Mesenchymal stem cell (in vitro differentiated cells and primary cell): ENCODE measurements around the gene PTGFRN.

ENCODE experiments used
- DNase-seq: peaks from one replicate; pipeline ENCODE4 v3.0.0-alpha.2; 2013
- H2AFZ ChIP-seq: one replicate; pipeline ENCODE4 v1.6.1; 2013; ENCODE audit warnings: low read depth, mild to moderate bottlenecking, control low read depth, inconsistent platforms, low read length, moderate library complexity
- H2AK5ac ChIP-seq: 2 replicates; pipeline ENCODE4 v1.6.1; 2013; ENCODE audit warnings: low read length, moderate library complexity, mild to moderate bottlenecking, inconsistent platforms; ENCODE audit not compliant: severe bottlenecking
- H2BK120ac ChIP-seq: one replicate; pipeline ENCODE4 v1.6.1; 2013; ENCODE audit warnings: low read depth, mild to moderate bottlenecking, inconsistent platforms, low read length, moderate library complexity
- H2BK12ac ChIP-seq, 2 experiments: one replicate each; pipeline ENCODE4 v1.6.1; 2013; ENCODE audit warnings: inconsistent platforms in 2 of 2, low read length in 2 of 2, mild to moderate bottlenecking in 2 of 2, moderate library complexity in 2 of 2, control low read depth in 1 of 2
- H2BK15ac ChIP-seq: one replicate; pipeline ENCODE4 v1.6.1; 2013; ENCODE audit warnings: mild to moderate bottlenecking, low read depth, inconsistent platforms; ENCODE audit not compliant: poor library complexity, severe bottlenecking
- H2BK5ac ChIP-seq: 2 replicates; pipeline ENCODE4 v1.6.1; 2013; ENCODE audit warnings: low read depth, mild to moderate bottlenecking, low read length, control low read depth, inconsistent platforms; ENCODE audit not compliant: poor library complexity, severe bottlenecking
- H3K14ac ChIP-seq, 2 experiments: one replicate each; pipeline ENCODE4 v1.6.1; 2013; ENCODE audit warnings: inconsistent platforms in 2 of 2, low read length in 2 of 2, control low read depth in 1 of 2, mild to moderate bottlenecking in 1 of 2, moderate library complexity in 1 of 2
- H3K18ac ChIP-seq, 2 experiments: one replicate each; pipeline ENCODE4 v1.6.1; 2013; ENCODE audit warnings: inconsistent platforms in 2 of 2, low read length in 2 of 2, control low read depth in 1 of 2, low read depth in 1 of 2, mild to moderate bottlenecking in 1 of 2
- H3K23ac ChIP-seq, 2 experiments: one replicate each; pipeline ENCODE4 v1.6.1; 2013; ENCODE audit warnings: inconsistent platforms in 2 of 2, low read length in 2 of 2, mild to moderate bottlenecking in 2 of 2, moderate library complexity in 2 of 2, control low read depth in 1 of 2
- H3K27ac ChIP-seq: 2 replicates; pipeline ENCODE4 v1.5.1; 2013; ENCODE audit warnings: mild to moderate bottlenecking, moderate library complexity, low read length, control low read depth, inconsistent platforms; ENCODE audit not compliant: poor library complexity, severe bottlenecking
- H3K27me3 ChIP-seq, 2 experiments: 2 replicates each; pipeline versions ENCODE4 v1.6.1 to v1.7.0; 2013; ENCODE audit warnings: low read length in 2 of 2, mild to moderate bottlenecking in 2 of 2, moderate library complexity in 2 of 2, control low read depth in 1 of 2, inconsistent platforms in 1 of 2; ENCODE audit not compliant: control insufficient read depth in 1 of 2, insufficient read depth in 1 of 2
- H3K36me3 ChIP-seq, 2 experiments: 2 replicates each; pipeline versions ENCODE4 v1.6.1 to v1.7.0; 2013; ENCODE audit warnings: low read length in 2 of 2, control low read depth in 1 of 2, inconsistent platforms in 1 of 2, low read depth in 1 of 2, mild to moderate bottlenecking in 1 of 2; ENCODE audit not compliant: insufficient read depth in 2 of 2, control insufficient read depth in 1 of 2
- H3K4ac ChIP-seq, 2 experiments: one replicate each; pipeline ENCODE4 v1.6.1; 2013; ENCODE audit warnings: inconsistent platforms in 2 of 2, low read length in 2 of 2, mild to moderate bottlenecking in 2 of 2, moderate library complexity in 2 of 2, control low read depth in 1 of 2, low read depth in 1 of 2
- H3K4me1 ChIP-seq: 2 replicates; pipeline ENCODE4 v1.6.1; 2013; ENCODE audit warnings: low read depth, low read length, control low read depth; ENCODE audit not compliant: control insufficient read depth, insufficient read depth
- H3K4me2 ChIP-seq: 2 replicates; pipeline ENCODE4 v1.6.1; 2013; ENCODE audit warnings: low read length, mild to moderate bottlenecking, inconsistent platforms; ENCODE audit not compliant: poor library complexity, severe bottlenecking
- H3K4me3 ChIP-seq, 2 experiments: 2 replicates each; pipeline versions ENCODE4 v1.5.1 to v1.7.0; 2013; ENCODE audit warnings: low read length in 2 of 2, mild to moderate bottlenecking in 2 of 2, control low read depth in 1 of 2, low read depth in 1 of 2; ENCODE audit not compliant: insufficient read depth in 1 of 2
- H3K79me1 ChIP-seq: replicated peaks from 2 replicates; pipeline ENCODE4 v1.6.1; 2013; ENCODE audit warnings: mild to moderate bottlenecking, control low read depth, low read length, inconsistent platforms; ENCODE audit not compliant: poor library complexity, severe bottlenecking
- H3K9ac ChIP-seq: 2 replicates; pipeline ENCODE4 v1.7.0; 2013; ENCODE audit warnings: mild to moderate bottlenecking, low read length, moderate library complexity
- H3K9me3 ChIP-seq: 2 replicates; pipeline ENCODE4 v1.7.0; 2013; ENCODE audit warnings: mild to moderate bottlenecking, low read length; ENCODE audit not compliant: control insufficient read depth
- H4K8ac ChIP-seq: one replicate; pipeline ENCODE4 v1.6.1; 2013; ENCODE audit warnings: inconsistent platforms, mild to moderate bottlenecking, low read length, moderate library complexity
- H4K91ac ChIP-seq: one replicate; pipeline ENCODE4 v1.6.1; 2013; ENCODE audit warnings: mild to moderate bottlenecking, low read length, inconsistent platforms
- WGBS: methylation state at CpG from one replicate; pipeline ENCODE4 v1.1.7; 2013; ENCODE audit warnings: mixed read lengths; 5-methylcytosine and 5-hydroxymethylcytosine counted together

The PTGFRN gene

GRCh38 chr1:116957646-116958045 is 47.9 kb downstream of the PTGFRN start:
- no peak overlapping the region for H3K23ac ChIP-seq
- no peak overlapping the region for H2BK12ac ChIP-seq
- H2AFZ ChIP-seq = no peak overlapping the region
- no peaks in the 10 kb centered on the region for H3K4me1 ChIP-seq
- no peak overlapping the region for H3K4me2 ChIP-seq
- H2BK5ac ChIP-seq = no peak overlapping the region
- H3K9ac ChIP-seq = no peak overlapping the region
- WGBS = 100% methylated on average over 2 of the region's 4 CpGs
- H4K8ac ChIP-seq = no peak overlapping the region
- H3K4ac ChIP-seq = no peak overlapping the region
- no peak overlapping the region for H3K27ac ChIP-seq
- H3K4me3 ChIP-seq = no peak overlapping the region
- H3K14ac ChIP-seq = no peak overlapping the region
- no peaks in the 10 kb centered on the region for H3K9me3 ChIP-seq
- no peak overlapping the region for H2BK15ac ChIP-seq
- no peak for DNase-seq
- no peaks in the 10 kb centered on the region for H3K27me3 ChIP-seq
- peaks cover 50% of the 10 kb centered on the region for H3K79me1 ChIP-seq
- peaks cover 10 to 34% of the 10 kb centered on the region in 2 experiments for H3K36me3 ChIP-seq
- H4K91ac ChIP-seq = no peak overlapping the region
- H2AK5ac ChIP-seq = no peak overlapping the region
- no peak overlapping the region for H2BK120ac ChIP-seq
- H3K18ac ChIP-seq = no peak overlapping the region

GRCh38 chr1:116958110-116958509 is 48.4 kb downstream of the PTGFRN start:
- Histone ChIP-seq H3K4me1 (no peaks in the 10 kb centered on the region), H3K4ac (no peak overlapping the region), H2BK15ac (no peak overlapping the region), H3K18ac (no peak overlapping the region), H2BK120ac (no peak overlapping the region), H3K9ac (no peak overlapping the region), H3K9me3 (no peaks in the 10 kb centered on the region), H2BK12ac (no peak overlapping the region), H3K4me3 (no peak overlapping the region), H4K8ac (no peak overlapping the region), H3K79me1 (peaks cover 49% of the 10 kb centered on the region), H2BK5ac (no peak overlapping the region), H2AK5ac (no peak overlapping the region), H3K36me3 (peaks cover 15 to 38% of the 10 kb centered on the region in 2 experiments), H3K27ac (no peak overlapping the region), H4K91ac (no peak overlapping the region), H3K27me3 (no peaks in the 10 kb centered on the region), H3K4me2 (no peak overlapping the region), H3K23ac (no peak overlapping the region), H3K14ac (no peak overlapping the region), H2AFZ (no peak overlapping the region)
- DNase-seq = no peak
- 95% methylated on average over 4 of the region's 4 CpGs for WGBS

- H4K8ac ChIP-seq = no peak overlapping the region
Observed at GRCh38 chr1:116958977-116959376, 49.3 kb downstream of the PTGFRN start.

GRCh38 chr1:116961606-116962005 is 51.9 kb downstream of the PTGFRN start:
- no peaks in the 10 kb centered on the region for H3K4me1 ChIP-seq
- H3K14ac ChIP-seq = no peak overlapping the region
- no peak overlapping the region for H3K27ac ChIP-seq
- H2BK120ac ChIP-seq = no peak overlapping the region
- no peak overlapping the region for H4K8ac ChIP-seq
- no peak overlapping the region for H3K9ac ChIP-seq
- H2BK5ac ChIP-seq = no peak overlapping the region
- H3K18ac ChIP-seq = no peak overlapping the region
- H3K4ac ChIP-seq = no peak overlapping the region
- no peak overlapping the region for H3K4me3 ChIP-seq
- no peaks in the 10 kb centered on the region for H3K9me3 ChIP-seq
- H3K36me3 ChIP-seq = peaks cover 16 to 35% of the 10 kb centered on the region in 2 experiments
- H2BK15ac ChIP-seq = no peak overlapping the region
- H2AFZ ChIP-seq = no peak overlapping the region
- H3K27me3 ChIP-seq = no peaks in the 10 kb centered on the region
- DNase-seq = no peak
- WGBS = 98% methylated on average over 6 of the region's 6 CpGs
- no peak overlapping the region for H3K23ac ChIP-seq
- H4K91ac ChIP-seq = no peak overlapping the region
- H2BK12ac ChIP-seq = no peak overlapping the region
- no peak overlapping the region for H3K4me2 ChIP-seq
- no peak overlapping the region for H2AK5ac ChIP-seq
- H3K79me1 ChIP-seq = peaks cover 47% of the 10 kb centered on the region

More at GRCh38 chr1:116958977-116959376, 49.3 kb downstream of the PTGFRN start:
- H3K36me3 ChIP-seq = peaks cover 16 to 38% of the 10 kb centered on the region in 2 experiments
- H3K27ac ChIP-seq = no peak overlapping the region
- no peaks in the 10 kb centered on the region for H3K27me3 ChIP-seq
- H3K14ac ChIP-seq = no peak overlapping the region
- no peaks in the 10 kb centered on the region for H3K9me3 ChIP-seq
- H3K4me3 ChIP-seq = no peak overlapping the region
- no peaks in the 10 kb centered on the region for H3K4me1 ChIP-seq
- DNase-seq = no peak
- H2BK12ac ChIP-seq = no peak overlapping the region
- H4K91ac ChIP-seq = no peak overlapping the region
- H3K23ac ChIP-seq = no peak overlapping the region
- H2AFZ ChIP-seq = no peak overlapping the region
- H3K9ac ChIP-seq = no peak overlapping the region
- H2BK120ac ChIP-seq = no peak overlapping the region
- no peak overlapping the region for H2BK15ac ChIP-seq
- H2AK5ac ChIP-seq = no peak overlapping the region
- no peak overlapping the region for H3K4ac ChIP-seq
- H2BK5ac ChIP-seq = no peak overlapping the region
- H3K18ac ChIP-seq = no peak overlapping the region
- H3K79me1 ChIP-seq = peaks cover 52% of the 10 kb centered on the region
- WGBS = 91% methylated on average over 2 of the region's 2 CpGs
- no peak overlapping the region for H3K4me2 ChIP-seq
